Astrocyte (in vitro differentiated cells and primary cell): Measurements from ENCODE around the gene RUFY1. TPM values are rescaled to one million over a fixed set of nuclear protein-coding genes. Genes with fewer than 3 reads are reported as not detected.

Experiments
- DNase-seq: peaks from one replicate; pipeline ENCODE4 v3.0.0-alpha.2; 2010; ENCODE audit warnings: low read depth
- FAIRE-seq: peaks from 2 replicates; lab custom pipeline; 2011; peaks lifted over from hg19 to GRCh38; lab: Jason Lieb, UNC
- H2AFZ ChIP-seq: 2 replicates; pipeline ENCODE4 v1.6.0; 2012; ENCODE audit warnings: low read depth, low read length, inconsistent platforms
- H3K27ac ChIP-seq: 2 replicates; pipeline ENCODE4 v1.5.1; 2011; ENCODE audit warnings: low read depth, low read length, inconsistent platforms
- H3K27me3 ChIP-seq: 2 replicates; pipeline ENCODE4 v1.6.0; 2011; ENCODE audit warnings: low read length, inconsistent platforms; ENCODE audit not compliant: insufficient read depth
- H3K36me3 ChIP-seq: 2 replicates; pipeline ENCODE4 v1.5.1; 2011; ENCODE audit warnings: low read length, inconsistent platforms; ENCODE audit not compliant: insufficient read depth
- H3K4me1 ChIP-seq: 2 replicates; pipeline ENCODE4 v1.5.1; 2011; ENCODE audit warnings: low read length, inconsistent platforms; ENCODE audit not compliant: insufficient read depth
- H3K4me2 ChIP-seq: 2 replicates; pipeline ENCODE4 v1.6.0; 2012; ENCODE audit warnings: low read length, inconsistent platforms
- H3K4me3 ChIP-seq: 2 replicates; pipeline ENCODE4 v1.5.1; 2011; ENCODE audit warnings: low read depth, mild to moderate bottlenecking, low read length, inconsistent platforms; ENCODE audit not compliant: insufficient read depth
- H3K79me2 ChIP-seq: 2 replicates; pipeline ENCODE4 v1.6.0; 2012; ENCODE audit warnings: mild to moderate bottlenecking, low read length, inconsistent platforms; ENCODE audit not compliant: insufficient read depth
- H3K9ac ChIP-seq: 2 replicates; pipeline ENCODE4 v1.6.0; 2012; ENCODE audit warnings: mild to moderate bottlenecking, low read length, inconsistent platforms
- H3K9me3 ChIP-seq: 2 replicates; pipeline ENCODE4 v1.5.1; 2012; ENCODE audit warnings: low read depth, mild to moderate bottlenecking, low read length, inconsistent platforms; ENCODE audit not compliant: insufficient read depth
- H4K20me1 ChIP-seq: 2 replicates; pipeline ENCODE4 v1.6.0; 2012; ENCODE audit warnings: low read length, inconsistent platforms; ENCODE audit not compliant: insufficient read depth
- H3K27ac Mint-ChIP-seq: one replicate; pipeline ENCODE4 v1.8.0; 2021; ENCODE audit warnings: mild to moderate bottlenecking, mixed read lengths; ENCODE audit not compliant: unreplicated experiment
- H3K27me3 Mint-ChIP-seq: one replicate; pipeline ENCODE4 v1.8.0; 2021; ENCODE audit warnings: low read depth, mixed read lengths; ENCODE audit not compliant: unreplicated experiment
- H3K36me3 Mint-ChIP-seq: one replicate; pipeline ENCODE4 v1.8.0; 2021; ENCODE audit warnings: low read depth, mixed read lengths; ENCODE audit not compliant: unreplicated experiment
- H3K4me1 Mint-ChIP-seq: one replicate; pipeline ENCODE4 v1.8.0; 2021; ENCODE audit warnings: low read depth, mixed read lengths; ENCODE audit not compliant: unreplicated experiment
- H3K4me3 Mint-ChIP-seq: one replicate; pipeline ENCODE4 v1.8.0; 2021; ENCODE audit warnings: mild to moderate bottlenecking, moderate library complexity, mixed read lengths; ENCODE audit not compliant: unreplicated experiment
- H3K9me3 Mint-ChIP-seq: one replicate; pipeline ENCODE4 v1.8.0; 2021; ENCODE audit warnings: mild to moderate bottlenecking, mixed read lengths; ENCODE audit not compliant: unreplicated experiment
- CTCF ChIP-seq: IDR thresholded peaks from 2 replicates; pipeline ENCODE4 v1.5.1; 2011; ENCODE audit warnings: low read depth, mild to moderate bottlenecking, inconsistent platforms, low read length, moderate library complexity; ENCODE audit not compliant: insufficient read depth
- EZH2 ChIP-seq: IDR thresholded peaks from 2 replicates; pipeline ENCODE4 v1.6.1; 2012; ENCODE audit warnings: mild to moderate bottlenecking, low read length, inconsistent platforms; ENCODE audit not compliant: insufficient read depth
- total RNA-seq: library from RNA; stranded (reverse); gene quantifications from 2 replicates; pipeline ENCODE4 v1.2.1, GENCODE V29; 2021

RUFY1 gene
- total RNA-seq, 1 donor from 2014 or later, result 34.1 TPM

GRCh38 chr5:179614745-179615144 is 64.4 kb downstream of the RUFY1 start:
- no peaks in the 10 kb centered on the region for H3K27me3 Mint-ChIP-seq
- peaks cover 82% of the 10 kb centered on the region for H3K79me2 ChIP-seq

GRCh38 chr5:179615203-179615602 is 64.8 kb downstream of the RUFY1 start:
- Histone ChIP-seq H3K27me3 (no peaks in the 10 kb centered on the region), H3K27ac (no peak overlapping the region)

More at GRCh38 chr5:179614745-179615144, 64.4 kb downstream of the RUFY1 start:
- no peak overlapping the region for H3K9ac ChIP-seq
- Mint-ChIP-seq H3K4me1 (peaks cover 34% of the 10 kb centered on the region), H3K36me3 (peaks cover 31% of the 10 kb centered on the region), H3K9me3 (no peaks in the 10 kb centered on the region), H3K27ac (no peak overlapping the region), H3K4me3 (peak overlapping the region; percentile 23)
- DNase-seq, result no peak
- no peak overlapping the region for H2AFZ ChIP-seq
- H3K27me3 ChIP-seq, result no peaks in the 10 kb centered on the region
- H3K9me3 ChIP-seq, result no peaks in the 10 kb centered on the region
- no peak overlapping the region for H3K4me2 ChIP-seq
- H3K27ac ChIP-seq, result no peak overlapping the region
- peaks cover 98% of the 10 kb centered on the region for H4K20me1 ChIP-seq
- H3K36me3 ChIP-seq, result peaks cover 91% of the 10 kb centered on the region
- TF ChIP-seq EZH2 (no peak), CTCF (no peak)
- H3K4me3 ChIP-seq, result no peak overlapping the region
- H3K4me1 ChIP-seq, result peaks cover 6% of the 10 kb centered on the region
- no peak for FAIRE-seq

More at GRCh38 chr5:179615203-179615602, 64.8 kb downstream of the RUFY1 start:
- peaks cover 32% of the 10 kb centered on the region for H3K36me3 Mint-ChIP-seq
- H3K4me1 Mint-ChIP-seq, result peaks cover 35% of the 10 kb centered on the region
- no peaks in the 10 kb centered on the region for H3K27me3 Mint-ChIP-seq
- FAIRE-seq (no peak), DNase-seq (no peak)
- Histone ChIP-seq H2AFZ (no peak overlapping the region), H3K9me3 (no peaks in the 10 kb centered on the region), H4K20me1 (peaks cover 98% of the 10 kb centered on the region), H3K4me1 (peaks cover 8% of the 10 kb centered on the region), H3K4me3 (no peak overlapping the region), H3K9ac (no peak overlapping the region), H3K4me2 (no peak overlapping the region), H3K79me2 (peaks cover 86% of the 10 kb centered on the region), H3K36me3 (peaks cover 93% of the 10 kb centered on the region)
- no peak for TF ChIP-seq CTCF
- no peak for TF ChIP-seq EZH2
- no peak overlapping the region for H3K4me3 Mint-ChIP-seq
- H3K27ac Mint-ChIP-seq, result no peak overlapping the region
- H3K9me3 Mint-ChIP-seq, result no peaks in the 10 kb centered on the region
